Stimulated activated CD8-positive, alpha-beta memory T cell treated with anti-CD3 and anti-CD28 coated beads, Interleukin-4, amount 100 ng/mL, for 48 hours (primary cell): Measurements from ENCODE around the gene TCFL5.

Source experiments
- DNase-seq: peaks from one replicate; pipeline ENCODE4 v3.0.0-alpha.2; 2020

Gene TCFL5

DNA sequence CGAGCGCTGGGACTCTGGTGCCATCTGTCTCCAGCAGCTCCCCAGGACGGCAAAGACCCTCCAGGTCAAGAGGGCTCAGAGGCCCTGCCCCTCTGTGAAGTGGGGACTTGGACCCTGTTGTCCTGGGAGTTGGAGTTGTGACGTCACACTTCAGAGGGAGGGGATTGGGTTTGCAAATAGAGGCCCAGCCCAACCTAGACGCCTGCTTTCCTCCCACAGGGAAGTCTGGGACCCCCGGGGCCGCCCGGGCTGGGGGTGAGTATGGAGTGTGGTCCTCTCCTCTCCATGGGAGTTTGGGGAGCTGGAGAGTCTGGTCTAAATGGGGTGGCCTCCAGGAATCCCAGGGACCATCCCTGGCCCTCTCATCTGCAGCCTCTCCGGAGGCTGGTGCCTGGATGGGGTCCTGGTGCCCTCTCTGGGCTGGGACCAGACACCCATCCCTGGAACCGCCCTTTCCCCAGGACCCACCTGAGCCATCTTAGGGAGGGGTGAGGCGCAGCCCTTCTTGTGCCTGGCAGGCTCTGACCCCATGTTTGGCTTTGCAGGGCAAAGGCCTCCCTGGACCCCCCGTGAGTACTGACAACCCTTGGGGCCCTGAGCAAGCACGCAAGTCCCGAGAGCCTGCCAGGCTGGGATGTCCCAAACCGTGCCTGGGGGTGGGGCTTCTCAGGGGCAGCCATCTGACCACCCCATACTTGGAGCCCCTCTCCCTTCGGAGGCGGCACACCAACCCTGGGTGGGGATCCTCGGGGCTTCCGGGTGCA is 40.5 kb downstream of the TCFL5 start:
- no peak for DNase-seq

DNA sequence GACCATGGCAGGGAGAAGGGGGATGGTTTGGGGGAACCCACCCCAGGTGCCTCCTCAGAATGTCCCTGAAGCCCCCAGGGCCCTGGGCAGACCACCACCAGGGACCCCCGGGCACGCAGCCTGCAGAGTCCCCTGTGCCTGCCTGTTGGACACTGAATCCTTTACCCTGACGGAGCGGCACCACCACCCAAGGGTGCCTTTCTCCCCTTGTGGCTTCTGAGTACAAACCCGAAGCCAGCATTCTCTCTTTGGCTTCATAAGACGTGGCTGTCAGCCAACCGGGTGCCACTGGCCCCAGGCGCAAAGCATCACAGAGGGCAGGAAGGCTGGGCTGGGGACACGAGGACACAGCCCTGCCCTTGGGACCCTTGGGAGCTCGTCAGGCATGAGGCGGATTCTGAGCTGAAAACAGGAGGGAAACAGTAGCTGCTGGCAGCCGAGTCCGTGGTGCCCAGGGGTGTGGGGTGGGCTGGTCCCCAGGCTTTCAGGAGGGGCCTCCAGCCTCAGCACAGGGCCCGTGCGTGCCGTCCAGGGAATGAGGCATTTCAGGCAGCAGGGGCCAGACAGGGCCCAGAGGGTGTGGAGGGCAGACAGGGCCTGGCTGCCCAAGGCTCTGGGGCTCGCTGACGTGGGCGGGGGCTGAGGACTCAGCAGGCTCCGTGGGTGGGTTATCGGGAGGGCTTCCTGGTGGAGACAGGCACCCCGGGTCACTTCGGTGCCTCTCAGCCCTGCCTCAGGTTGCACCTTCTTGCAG is 41.2 kb downstream of the TCFL5 start:
- no peak for DNase-seq

DNA sequence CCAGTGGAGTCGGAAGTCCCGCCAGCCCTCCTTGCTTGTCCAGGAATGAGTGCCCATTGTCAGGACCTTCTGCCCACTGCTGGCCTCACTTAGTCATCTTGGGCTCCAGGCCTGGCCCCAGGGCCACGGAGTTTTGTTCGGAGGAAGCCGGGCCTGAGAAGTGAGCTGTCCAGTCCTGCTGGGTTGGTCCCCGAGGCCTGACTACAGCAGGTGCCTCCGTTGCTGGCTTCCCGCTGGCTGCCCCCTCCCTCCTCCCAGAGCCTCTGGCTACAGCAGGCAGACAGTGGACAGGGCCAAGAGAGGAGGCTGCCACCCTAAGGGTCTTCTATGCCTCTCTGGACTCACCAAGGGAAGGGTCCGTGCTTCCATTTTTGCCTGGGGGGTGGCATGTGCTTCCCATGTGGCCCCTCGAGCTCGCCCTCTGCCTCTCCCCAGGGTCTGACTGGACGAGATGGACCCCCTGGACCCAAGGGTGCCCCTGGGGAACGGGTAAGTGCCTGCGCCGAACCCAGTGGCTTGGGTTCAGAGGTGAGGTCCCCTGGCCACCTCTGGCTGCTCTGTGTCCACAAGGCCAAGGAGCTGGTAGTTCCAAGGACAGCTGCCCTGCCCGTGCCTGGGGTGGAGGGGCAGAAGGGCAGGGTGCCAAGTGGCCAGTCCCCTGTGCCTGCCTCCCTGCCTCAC is 42.0 kb downstream of the TCFL5 start:
- no peak for DNase-seq

DNA sequence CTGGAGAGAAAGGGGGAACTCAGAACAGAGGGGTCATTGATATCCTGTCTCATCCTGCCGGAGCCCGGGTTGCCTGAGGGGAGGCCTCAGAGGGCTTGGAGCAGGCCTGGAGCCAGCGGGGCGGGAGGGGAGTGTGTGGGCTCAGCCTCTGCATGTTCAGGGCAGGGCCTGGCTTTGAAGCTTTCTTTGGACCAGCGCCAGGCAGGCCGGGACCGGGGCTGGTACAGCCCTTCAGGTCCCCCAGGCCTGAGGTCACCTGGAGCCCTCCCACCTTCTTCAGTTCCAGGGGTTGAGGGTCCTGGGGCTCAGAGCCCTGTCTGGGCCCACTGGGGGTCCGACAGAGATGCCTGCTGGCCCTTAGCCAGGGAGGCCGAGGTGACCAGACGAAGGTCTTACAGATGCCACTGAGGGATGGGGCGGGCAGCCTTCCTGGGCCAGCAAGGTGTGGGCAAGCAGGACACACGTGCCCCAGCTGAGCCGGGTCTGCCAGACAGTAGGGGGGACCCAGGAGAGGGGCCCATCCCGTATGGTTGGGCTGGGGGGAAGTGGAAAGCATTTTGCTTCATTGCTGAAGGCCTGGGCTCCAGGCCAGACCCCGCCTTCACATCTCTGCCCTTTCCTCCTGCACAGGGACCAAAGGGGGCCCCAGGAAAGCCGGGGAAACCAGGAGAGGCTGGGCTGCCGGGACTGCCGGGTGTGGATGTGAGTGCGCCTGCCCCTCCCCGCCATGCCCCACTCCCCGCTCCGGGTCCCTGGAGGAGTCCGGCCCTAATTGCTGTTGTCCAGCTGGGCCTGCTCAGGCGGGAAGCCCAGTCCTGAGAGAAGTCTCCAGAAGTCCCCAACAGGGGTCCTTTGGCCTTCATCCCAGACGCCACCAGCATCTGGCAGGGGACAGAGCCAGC is 42.8 kb downstream of the TCFL5 start:
- no peak for DNase-seq

DNA sequence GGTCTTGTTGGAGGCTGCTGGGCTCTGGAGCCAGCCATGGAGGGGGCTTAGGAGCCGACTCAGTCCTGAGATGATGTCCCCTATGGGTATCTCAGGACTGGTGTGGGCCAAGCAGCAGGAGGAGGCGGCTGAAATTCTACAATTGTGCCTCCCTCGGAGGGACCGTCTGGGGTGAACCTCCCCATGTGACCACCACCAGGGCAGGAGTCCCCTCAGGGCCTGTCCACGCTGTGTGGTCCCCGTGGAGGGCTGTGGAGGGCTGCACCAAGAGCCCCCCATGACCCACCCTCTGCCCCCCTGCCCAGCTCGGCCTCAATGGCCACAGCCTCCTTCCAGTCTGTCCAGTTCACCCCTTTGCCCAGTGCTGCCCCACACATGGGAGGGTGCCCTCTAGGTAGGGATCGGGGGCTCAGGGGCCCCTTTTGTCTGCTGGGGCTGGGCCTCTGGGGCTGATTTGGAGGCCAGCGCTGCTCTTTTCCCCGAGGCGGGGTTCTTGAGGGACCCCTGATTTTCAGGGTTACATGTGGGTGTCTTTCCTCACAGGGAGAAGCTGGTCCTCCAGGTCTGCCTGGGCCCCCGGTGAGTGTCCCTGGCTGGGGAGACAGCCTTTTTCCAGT is 43.5 kb downstream of the TCFL5 start:
- DNase-seq = no peak

DNA sequence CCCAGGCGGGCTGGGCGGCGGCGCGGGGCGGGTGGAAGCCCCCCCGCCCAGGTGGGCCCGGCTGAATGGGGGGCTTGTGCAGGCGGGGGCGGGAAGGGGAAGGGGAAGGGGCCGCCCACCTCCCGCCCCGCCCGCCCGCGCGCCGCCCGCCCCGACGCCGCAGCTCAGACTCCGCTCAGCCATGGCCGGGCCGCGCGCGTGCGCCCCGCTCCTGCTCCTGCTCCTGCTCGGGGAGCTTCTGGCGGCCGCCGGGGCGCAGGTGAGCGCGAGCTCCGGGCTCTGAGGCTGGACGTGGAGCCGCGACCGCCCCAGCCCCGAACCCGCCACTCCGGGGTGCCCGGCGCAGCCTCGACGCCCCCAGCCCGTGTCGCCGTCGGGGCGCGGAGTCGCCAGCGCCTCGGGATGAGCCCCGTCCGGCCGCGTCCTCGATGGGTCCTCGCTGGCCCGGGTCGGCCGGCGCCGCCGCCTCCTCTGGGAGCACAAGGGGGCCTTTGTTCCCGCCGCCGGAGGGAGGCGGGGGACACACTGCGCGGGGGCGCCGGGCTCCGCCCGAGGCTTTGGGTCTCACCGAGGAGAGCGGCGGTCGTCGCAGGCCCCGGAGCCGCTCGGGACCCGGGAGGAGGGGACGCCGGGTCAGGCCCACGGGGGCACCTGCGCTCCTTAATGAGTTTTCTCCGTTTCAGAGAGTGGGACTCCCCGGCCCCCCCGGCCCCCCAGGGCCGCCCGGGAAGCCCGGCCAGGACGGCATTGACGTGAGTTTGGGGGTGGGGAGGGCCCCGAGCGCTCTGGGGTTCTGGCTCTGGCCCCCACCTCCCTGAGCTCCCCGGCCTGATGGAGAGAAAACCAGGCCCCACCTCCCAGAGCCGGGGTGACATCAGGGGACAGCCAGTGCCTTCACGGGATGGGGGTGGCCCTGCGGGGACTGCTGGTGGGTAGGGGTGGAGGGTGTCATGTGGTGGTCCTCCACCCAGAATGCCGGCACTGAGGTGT is 44.4 kb downstream of the TCFL5 start, which contains the start of gene COL9A3:
Gene COL9A3 (plus strand): TSS at position 167 of the 990 bp plus-strand sequence. CDS start 15 bp downstream, at position 182.
- no peak for DNase-seq

DNA sequence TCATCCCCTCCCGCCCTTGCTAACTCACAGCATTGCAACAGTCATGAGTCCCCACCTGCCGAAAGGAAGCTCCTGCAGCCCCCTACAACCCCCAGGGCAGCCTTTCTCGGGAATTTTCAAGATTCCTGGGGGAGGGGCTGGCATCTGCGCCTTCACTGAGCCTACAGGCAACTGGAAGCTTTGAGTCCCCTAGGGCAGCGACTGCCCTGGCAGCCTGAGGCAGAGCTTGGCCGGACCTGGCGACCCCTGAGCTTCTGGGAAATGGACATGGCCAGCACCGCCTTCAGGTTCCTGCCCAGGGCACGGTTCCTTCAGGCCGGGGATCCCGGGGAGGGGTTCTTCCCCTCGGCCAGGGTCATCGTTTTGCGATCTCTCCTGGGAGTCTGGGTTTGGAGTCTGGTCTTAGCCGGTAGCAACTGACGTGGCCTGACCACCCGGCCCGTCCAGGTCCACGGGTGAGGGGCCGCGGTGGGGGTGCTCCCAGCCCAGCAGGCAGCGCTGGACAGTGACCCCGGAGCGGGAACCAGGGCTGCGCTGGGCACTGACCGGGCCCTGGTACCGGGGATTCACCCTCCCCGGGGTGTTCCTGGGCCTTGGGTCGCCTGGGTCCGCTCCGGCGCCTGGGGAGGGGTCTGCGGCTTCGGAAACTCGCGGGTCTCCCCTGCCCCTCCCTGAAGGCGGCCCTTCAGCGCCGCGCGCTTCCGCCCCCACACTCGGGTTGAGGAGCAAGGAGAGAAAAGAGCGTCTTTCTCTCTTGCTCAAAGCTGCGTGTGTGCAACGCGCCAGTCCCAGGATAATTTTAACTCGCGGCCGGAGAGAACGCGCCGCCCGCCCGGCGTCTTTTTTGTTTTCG is 45.4 kb downstream of the TCFL5 start:
- no peak for DNase-seq

DNA sequence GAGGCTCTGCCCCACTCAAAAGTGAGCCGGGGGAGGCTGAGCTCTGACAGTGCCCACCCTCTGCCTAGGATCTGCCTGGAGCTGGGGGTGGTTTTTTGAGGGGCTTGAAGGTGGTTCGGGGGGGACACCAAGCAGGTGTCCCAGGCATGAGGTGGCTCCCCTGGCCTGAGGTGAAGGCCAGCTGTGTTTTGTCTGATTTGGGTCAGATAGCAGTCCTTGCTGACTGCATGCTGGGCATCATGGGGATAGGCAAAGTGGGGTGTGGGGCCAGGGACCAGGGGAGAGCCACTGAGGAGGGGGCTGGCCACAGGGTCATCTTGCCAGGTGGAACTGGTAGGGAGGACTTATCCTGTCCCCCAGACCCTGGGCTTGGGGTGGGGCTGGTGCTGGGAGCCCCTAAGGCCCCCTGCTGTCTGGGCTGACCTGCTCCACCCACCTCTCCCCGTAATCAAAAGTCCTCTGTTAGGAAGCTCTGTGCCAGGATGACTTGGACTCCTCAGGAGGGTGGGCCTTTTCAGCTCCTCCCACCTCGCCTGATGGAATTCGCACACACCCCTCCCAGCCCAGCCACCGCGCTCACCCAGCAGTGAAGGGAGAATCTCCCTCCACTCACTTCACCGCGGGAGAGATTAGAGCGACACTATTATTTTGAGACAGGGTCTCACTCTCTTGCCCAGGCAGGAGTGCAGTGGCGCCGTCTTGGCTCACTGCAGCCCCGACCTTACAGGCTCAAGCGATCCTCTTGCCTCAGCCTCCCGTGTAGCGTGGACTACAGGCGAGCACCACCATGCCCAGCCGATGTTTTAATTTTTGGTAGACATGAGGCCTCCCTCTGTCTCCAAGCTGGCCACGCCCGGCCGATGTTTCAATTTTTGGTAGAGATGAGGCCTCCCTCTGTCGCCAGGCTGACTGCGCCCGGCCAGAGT is 46.3 kb downstream of the TCFL5 start:
- DNase-seq = no peak

DNA sequence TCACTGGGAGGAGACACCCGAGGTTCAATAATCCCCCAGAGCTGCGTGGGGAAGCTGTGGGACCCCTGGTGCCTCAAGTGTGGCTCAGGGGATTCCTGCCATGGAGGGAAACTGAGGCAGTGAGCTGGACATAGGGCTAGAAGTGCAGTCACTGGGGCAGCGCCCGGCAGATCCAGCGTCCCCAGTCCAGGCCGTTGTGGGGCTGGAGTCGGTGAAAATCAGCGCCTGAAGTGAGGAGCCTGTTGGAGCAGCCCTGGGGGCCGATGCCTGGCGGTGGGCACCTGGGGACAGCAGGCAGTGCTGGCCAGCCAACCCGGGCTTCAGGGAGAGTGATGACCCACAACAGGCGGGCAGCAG is 46.9 kb downstream of the TCFL5 start:
- DNase-seq = no peak

DNA sequence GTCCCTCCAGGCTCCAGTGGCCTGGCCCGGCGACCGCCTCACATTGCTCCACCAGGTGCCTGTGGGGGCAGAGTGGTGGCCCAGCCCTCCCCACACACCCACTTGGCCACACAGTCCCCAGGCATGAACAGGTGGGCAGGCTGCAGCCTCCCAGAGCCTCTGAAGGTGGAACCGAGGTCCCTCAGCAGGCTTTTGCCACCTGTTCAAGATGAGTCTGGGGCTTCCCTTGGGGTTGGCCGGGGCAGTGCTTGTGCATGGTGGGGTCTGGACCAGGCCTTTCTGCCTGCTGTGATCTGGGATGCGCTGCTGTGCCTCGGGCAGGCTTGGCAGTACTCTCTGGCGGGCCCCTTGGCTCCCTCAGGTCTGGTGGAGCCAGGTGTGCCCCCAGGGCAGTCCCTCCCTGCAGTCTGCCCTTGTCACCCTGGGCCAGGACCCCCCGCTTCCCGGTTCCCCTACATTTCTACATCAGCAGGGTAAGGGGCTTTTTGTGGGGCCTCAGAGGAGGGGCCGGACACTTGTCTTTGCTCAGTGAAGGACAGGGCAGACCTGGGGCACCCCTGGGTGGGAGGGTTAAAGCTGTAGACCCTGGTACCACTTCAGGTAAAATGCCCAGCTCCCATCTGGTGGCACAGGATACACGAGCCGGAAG is 47.4 kb downstream of the TCFL5 start:
- DNase-seq = no peak

DNA sequence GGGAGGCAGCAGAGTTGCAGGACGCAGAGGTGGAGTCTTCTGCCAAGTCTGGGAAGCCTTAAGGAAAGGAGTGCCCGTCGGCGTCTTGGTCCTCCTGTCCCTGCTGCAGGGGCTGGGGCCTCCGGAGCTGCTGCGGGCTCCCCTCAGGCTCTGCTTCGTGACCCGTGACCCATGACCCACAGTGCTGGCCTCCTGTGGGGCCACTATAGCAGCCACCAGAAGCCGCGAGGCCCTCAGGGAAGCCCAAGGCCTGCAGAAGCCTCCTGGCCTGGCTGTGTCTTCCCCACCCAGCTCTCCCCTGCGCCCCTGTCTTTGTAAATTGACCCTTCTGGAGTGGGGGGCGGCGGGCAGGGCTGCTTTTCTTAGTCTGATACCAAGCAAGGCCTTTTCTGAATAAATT is 48.0 kb downstream of the TCFL5 start:
- DNase-seq = no peak

DNA sequence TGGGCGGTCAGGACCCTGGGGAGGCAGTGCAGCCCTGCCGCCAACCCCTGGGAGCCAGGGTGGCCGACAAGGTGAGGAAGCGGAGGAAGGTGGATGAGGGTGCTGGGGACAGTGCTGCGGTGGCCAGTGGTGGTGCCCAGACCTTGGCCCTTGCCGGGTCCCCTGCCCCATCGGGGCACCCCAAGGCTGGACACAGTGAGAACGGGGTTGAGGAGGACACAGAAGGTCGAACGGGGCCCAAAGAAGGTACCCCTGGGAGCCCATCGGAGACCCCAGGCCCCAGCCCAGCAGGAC is 48.8 kb downstream of the TCFL5 start:
- DNase-seq = no peak

DNA sequence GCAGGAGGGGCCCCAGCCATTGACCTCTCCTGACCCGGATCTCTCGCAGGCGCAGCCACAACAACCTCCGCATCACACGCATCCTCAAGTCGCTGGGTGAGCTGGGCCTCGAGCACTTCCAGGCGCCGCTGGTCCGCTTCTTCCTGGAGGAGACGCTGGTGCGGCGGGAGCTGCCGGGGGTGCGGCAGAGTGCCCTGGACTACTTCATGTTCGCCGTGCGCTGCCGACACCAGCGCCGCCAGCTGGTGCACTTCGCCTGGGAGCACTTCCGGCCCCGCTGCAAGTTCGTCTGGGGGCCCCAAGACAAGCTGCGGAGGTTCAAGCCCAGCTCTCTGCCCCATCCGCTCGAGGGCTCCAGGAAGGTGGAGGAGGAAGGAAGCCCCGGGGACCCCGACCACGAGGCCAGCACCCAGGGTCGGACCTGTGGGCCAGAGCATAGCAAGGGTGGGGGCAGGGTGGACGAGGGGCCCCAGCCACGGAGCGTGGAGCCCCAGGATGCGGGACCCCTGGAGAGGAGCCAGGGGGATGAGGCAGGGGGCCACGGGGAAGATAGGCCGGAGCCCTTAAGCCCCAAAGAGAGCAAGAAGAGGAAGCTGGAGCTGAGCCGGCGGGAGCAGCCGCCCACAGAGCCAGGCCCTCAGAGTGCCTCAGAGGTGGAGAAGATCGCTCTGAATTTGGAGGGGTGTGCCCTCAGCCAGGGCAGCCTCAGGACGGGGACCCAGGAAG is 49.3 kb downstream of the TCFL5 start:
- DNase-seq = no peak

DNA sequence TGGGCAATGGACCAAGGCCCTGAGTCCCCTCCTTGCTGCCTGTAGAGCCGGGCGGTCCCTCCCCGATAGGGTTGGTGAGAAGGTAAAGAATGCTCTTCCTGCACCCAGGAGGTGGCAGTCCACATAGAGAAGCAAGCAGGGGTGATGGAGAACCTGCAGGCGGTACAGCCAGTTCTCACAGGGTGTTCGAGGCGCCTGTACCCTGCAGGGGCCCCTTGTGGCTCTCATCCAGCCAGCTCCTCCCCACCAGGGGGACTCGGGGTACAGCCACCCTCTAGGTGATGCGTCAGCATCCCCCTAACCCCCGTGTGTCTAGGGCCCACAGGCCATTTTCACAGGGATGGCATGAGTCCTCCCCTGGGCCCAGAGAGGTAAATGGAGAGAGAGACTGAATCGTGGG is 49.9 kb downstream of the TCFL5 start:
- no peak for DNase-seq

DNA sequence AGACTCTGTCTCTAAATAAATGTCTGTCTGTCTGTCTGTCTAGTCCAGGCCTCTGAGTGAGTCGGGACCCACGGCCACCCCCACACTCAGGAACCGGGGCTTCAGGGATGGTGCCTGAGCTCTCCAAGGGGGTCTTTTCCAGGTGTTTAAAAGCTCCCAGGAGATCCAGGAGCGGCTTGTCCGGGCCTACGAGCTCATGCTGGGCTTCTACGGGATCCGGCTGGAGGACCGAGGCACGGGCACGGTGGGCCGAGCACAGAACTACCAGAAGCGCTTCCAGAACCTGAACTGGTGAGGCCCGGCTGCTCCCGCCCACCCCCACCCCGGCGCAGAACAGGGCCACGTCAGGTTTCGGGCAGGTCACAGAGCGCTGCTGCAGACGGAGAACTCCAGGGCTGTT is 50.3 kb downstream of the TCFL5 start:
- DNase-seq = no peak

DNA sequence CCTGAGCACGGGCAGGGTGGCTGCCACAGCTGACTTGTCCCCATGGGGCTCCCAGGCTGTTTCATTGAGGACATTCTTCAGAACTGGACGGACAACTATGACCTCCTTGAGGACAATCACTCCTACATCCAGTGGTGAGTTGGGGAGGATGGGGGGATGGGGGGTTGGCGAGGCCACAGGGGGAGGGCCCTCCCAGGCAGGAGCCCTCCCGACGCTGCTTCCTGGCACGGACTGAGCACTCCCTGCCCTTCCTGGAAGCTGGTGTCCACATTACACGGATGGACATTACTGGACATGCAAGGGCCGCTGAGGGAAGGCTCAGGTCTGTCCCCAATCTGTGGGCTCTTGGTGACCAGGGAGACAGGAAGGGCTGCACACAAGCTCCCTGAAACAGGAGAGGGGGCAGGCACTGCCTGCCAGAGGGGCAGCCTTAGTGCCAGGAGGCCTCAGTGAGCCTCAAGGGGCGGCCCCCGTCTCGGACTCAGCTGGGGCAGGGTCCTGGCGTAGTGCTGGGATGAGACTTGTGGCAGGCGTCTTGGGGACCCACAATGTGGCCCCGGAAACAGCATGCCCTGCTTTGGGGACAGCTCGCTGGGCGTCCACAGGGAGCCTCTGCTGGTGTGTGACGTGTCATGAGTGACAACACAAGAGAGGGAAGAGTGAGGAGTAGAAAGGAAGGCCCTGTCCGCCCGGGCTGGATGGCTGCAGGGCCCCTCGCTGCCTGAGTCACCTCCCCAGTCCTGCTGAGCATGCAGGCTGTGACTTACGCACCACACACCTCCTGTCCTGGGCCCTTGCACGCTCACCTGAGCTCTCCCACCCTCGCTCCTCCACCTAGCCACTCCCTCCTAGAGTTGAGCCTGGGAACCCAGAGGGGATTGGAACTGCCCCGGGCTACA is 51.8 kb downstream of the TCFL5 start:
- DNase-seq = no peak
